Measurements from ENCODE around the gene PCSK6. TPM values are rescaled to one million over a fixed set of nuclear protein-coding genes. Genes with fewer than 3 reads are reported as not detected.

PCSK6 gene
- total RNA-seq, 1 experiment from 2014 or later: 3.7 TPM

GRCh38 chr15:101522621-101523559, 33.4 kb upstream of the PCSK6 start:
- Histone ChIP-seq H3K27me3 (ENCODE audit: low read length) (peaks cover 50% of the 10 kb centered on the region), H3K9me2 (replicated peaks; ENCODE audit: low read length) (no peaks in the 10 kb centered on the region), H3K36me3 (ENCODE audit: low read depth, low read length) (0 out of 2 replicates have a peak, but pooled peaks cover under 1% of the 10 kb centered on the region), H3K79me2 (ENCODE audit: low read length) (no peaks in the 10 kb centered on the region), H2AFZ (ENCODE audit: low read length) (no peak overlapping the region), H3K4me3 (ENCODE audit: low read length) (no peak overlapping the region), H3F3A (ENCODE audit: low read length, unreplicated experiment) (no peaks in the 10 kb centered on the region), H3K4me2 (ENCODE audit: low read length) (no peak overlapping the region), H4K20me1 (ENCODE audit: low read length) (no peaks in the 10 kb centered on the region), H3K9me3 (ENCODE audit: low read length) (peaks cover 3% of the 10 kb centered on the region; the same call in 1 of the 2 replicates), H3K9ac (ENCODE audit: low read length) (no peak overlapping the region), H3K4me1 (ENCODE audit: insufficient read depth, low read length) (no peaks in the 10 kb centered on the region), H3K27ac (ENCODE audit: low read length) (no peak overlapping the region)
- DNase-seq (no peak), ATAC-seq (no peak)
- TF ChIP-seq EZH2phosphoT487 (IDR thresholded peaks at IDR 0.05; ENCODE audit: borderline replicate concordance, low read length): no peak
- intact Hi-C loops (cut with micrococcal nuclease): no loop called here
- BruUV-seq (replicated peaks): no TSS peak
- CTCF ChIA-PET: no interaction called here
- POLR2A ChIA-PET (ENCODE audit: unreplicated experiment): no interaction called here

- Histone ChIP-seq H3K36me3 (ENCODE audit: low read depth, low read length) (0 out of 2 replicates have a peak, but pooled peaks cover 4% of the 10 kb centered on the region), H3K27ac (ENCODE audit: low read length) (no peak overlapping the region), H3K9ac (ENCODE audit: low read length) (no peak overlapping the region), H3K9me3 (ENCODE audit: low read length) (peaks cover 7% of the 10 kb centered on the region; the same call in 1 of the 2 replicates), H4K20me1 (ENCODE audit: low read length) (no peaks in the 10 kb centered on the region), H3K4me2 (ENCODE audit: low read length) (no peak overlapping the region), H3F3A (ENCODE audit: low read length, unreplicated experiment) (no peaks in the 10 kb centered on the region), H3K27me3 (ENCODE audit: low read length) (peaks cover 50% of the 10 kb centered on the region), H3K79me2 (ENCODE audit: low read length) (no peaks in the 10 kb centered on the region), H3K4me1 (ENCODE audit: insufficient read depth, low read length) (no peaks in the 10 kb centered on the region), H3K9me2 (replicated peaks; ENCODE audit: low read length) (no peaks in the 10 kb centered on the region), H2AFZ (ENCODE audit: low read length) (no peak overlapping the region), H3K4me3 (ENCODE audit: low read length) (no peak overlapping the region)
- CTCF ChIA-PET: no interaction called here
- BruUV-seq (replicated peaks): no TSS peak
- DNase-seq: no peak
- ATAC-seq: no peak
- no peak for TF ChIP-seq EZH2 (IDR thresholded peaks at IDR 0.05; ENCODE audit: low read length, unreplicated experiment)
- TF ChIP-seq, protein P1, sequence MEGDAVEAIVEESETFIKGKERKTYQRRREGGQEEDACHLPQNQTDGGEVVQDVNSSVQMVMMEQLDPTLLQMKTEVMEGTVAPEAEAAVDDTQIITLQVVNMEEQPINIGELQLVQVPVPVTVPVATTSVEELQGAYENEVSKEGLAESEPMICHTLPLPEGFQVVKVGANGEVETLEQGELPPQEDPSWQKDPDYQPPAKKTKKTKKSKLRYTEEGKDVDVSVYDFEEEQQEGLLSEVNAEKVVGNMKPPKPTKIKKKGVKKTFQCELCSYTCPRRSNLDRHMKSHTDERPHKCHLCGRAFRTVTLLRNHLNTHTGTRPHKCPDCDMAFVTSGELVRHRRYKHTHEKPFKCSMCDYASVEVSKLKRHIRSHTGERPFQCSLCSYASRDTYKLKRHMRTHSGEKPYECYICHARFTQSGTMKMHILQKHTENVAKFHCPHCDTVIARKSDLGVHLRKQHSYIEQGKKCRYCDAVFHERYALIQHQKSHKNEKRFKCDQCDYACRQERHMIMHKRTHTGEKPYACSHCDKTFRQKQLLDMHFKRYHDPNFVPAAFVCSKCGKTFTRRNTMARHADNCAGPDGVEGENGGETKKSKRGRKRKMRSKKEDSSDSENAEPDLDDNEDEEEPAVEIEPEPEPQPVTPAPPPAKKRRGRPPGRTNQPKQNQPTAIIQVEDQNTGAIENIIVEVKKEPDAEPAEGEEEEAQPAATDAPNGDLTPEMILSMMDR (conservative IDR thresholded peaks at IDR 0.05; ENCODE audit: low read depth, low read length): no peak
- no peak for TF ChIP-seq EZH2phosphoT487 (IDR thresholded peaks at IDR 0.05; ENCODE audit: borderline replicate concordance, low read length)
- POLR2A ChIA-PET (ENCODE audit: unreplicated experiment): no interaction called here
- intact Hi-C loops (cut with micrococcal nuclease): no loop called here
These were observed 32.6 kb upstream of the PCSK6 start for GRCh38 chr15:101522091-101522490.

DNA sequence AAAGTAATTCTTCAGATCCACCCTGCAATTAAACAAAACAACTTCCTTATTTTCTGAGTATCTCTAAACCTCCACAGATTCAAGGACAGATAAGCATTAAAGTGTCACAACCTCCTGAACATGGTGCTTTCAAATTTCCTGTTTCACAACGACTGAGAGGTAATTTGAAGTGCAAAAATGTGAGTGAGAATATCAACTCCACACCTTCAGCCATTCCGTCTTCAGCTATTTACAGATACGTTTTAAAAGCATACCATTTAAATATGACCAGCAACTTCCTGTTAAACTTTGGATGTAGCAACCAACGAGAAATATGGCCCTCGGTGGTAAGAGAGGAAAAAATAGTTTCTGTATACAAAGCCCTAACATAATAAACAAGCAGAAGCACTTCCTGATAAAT, 32.1 kb upstream of the PCSK6 start:
- Histone ChIP-seq H3K9me2 (replicated peaks; ENCODE audit: low read length) (no peaks in the 10 kb centered on the region), H3K9ac (ENCODE audit: low read length) (no peak overlapping the region), H3K4me3 (ENCODE audit: low read length) (no peak overlapping the region), H3K27ac (ENCODE audit: low read length) (no peak overlapping the region), H3F3A (ENCODE audit: low read length, unreplicated experiment) (no peaks in the 10 kb centered on the region), H3K36me3 (ENCODE audit: low read depth, low read length) (0 out of 2 replicates have a peak, but pooled peaks cover 4% of the 10 kb centered on the region), H3K27me3 (ENCODE audit: low read length) (peaks cover 50% of the 10 kb centered on the region), H3K4me1 (ENCODE audit: insufficient read depth, low read length) (no peaks in the 10 kb centered on the region), H3K79me2 (ENCODE audit: low read length) (no peaks in the 10 kb centered on the region), H4K20me1 (ENCODE audit: low read length) (no peaks in the 10 kb centered on the region), H3K9me3 (ENCODE audit: low read length) (peaks cover 7% of the 10 kb centered on the region; the same call in 1 of the 2 replicates), H2AFZ (ENCODE audit: low read length) (no peak overlapping the region), H3K4me2 (ENCODE audit: low read length) (no peak overlapping the region)
- TF ChIP-seq, protein P1 (conservative IDR thresholded peaks at IDR 0.05; ENCODE audit: low read depth, low read length): no peak
- TF ChIP-seq EZH2phosphoT487 (IDR thresholded peaks at IDR 0.05; ENCODE audit: borderline replicate concordance, low read length) (no peak), EZH2 (IDR thresholded peaks at IDR 0.05; ENCODE audit: low read length, unreplicated experiment) (no peak)
- no TSS peak for BruUV-seq (replicated peaks)
- no peak for ATAC-seq
- intact Hi-C loops (cut with micrococcal nuclease): no loop called here
- no peak for DNase-seq
- POLR2A ChIA-PET (ENCODE audit: unreplicated experiment): no interaction called here
- CTCF ChIA-PET: no interaction called here

All from PC-3 (cell line).